Measurements from ENCODE around the gene HERC2. TPM values are rescaled to one million over a fixed set of nuclear protein-coding genes. Genes with fewer than 3 reads are reported as not detected.
"Not testable (repeated sequence)": the region's sequence is repeated elsewhere in the genome, so short reads cannot be mapped to it uniquely, and the experiment has no call there.

The HERC2 gene
- total and polyA plus RNA-seq, 2 donors (not counting 3 experiments of a cell fraction or from before 2014, with no cell fraction given) = 46.1 to 83.9 TPM

DNA sequence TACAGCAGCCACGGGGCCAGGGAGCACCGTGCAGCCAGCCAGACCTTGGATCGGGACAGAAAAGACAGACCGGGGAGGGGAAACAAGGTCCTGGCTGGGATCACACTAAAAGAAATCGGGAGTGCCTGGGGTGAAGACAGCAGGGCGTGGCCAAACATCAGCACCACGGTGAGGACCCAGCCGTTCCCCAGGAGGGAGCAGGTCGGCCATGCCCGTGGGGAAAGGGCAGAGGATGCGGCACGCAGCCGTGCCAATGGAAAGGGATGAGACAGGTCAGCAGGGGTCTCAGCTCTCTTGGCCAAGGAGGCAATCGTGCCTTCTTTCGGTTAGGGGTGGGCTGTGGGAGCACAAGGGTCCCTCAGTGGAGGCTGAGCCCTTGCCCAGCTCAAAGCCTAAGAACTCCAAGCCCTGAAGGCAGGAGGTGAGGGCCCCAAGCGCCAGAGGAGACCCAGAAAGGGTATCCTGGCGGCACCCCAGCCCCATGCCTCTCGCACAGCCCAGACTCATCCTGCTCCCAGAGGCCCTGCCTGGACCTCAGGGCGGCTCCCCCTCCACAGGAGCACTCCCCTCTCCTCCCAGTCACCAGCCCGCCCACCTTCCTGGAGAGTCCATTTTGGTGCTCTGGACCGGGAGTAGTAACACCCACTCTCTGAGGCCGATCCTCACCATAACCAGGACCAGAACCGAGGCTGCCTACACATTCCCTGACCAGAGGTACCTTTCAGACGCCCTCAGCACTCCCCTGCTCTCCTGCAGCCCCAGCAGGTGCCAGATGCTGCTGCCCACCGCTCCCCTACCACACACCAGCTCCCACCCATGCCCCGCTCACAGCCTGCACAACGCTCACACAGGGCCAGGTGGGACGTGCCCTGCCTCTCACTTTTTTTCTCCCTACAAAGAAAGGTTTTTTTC is 199.7 kb downstream of the HERC2 start:
- no peak overlapping the region for H2AFZ ChIP-seq (ENCODE audit: low read depth, low read length)
- BruUV-seq (replicated peaks) = no TSS peak
- no peak for TF ChIP-seq FOS (IDR thresholded peaks at IDR 0.05; ENCODE audit: borderline replicate concordance, insufficient read depth, low read length)
- dilution Hi-C loops (cut with MboI; ENCODE audit: extremely low pct_ligation_motif_present, low sequenced_read_pairs) = no loop called here
- H3K9ac ChIP-seq (replicated peaks; ENCODE audit: extremely low read depth, insufficient read depth, low read length) = no peak overlapping the region
- H3K4me1 ChIP-seq (ENCODE audit: control insufficient read depth, extremely low read depth, insufficient read depth, low read length) = no peaks in the 10 kb centered on the region
- H3K4me2 ChIP-seq (ENCODE audit: insufficient read depth, low read length) = no peak overlapping the region
- no peak for DNase-seq (ENCODE audit: low read depth, low spot score)
- H3K4me3 ChIP-seq (replicated peaks in 1 of 3; ENCODE audit: insufficient read depth in 1 of 3, low read depth in 1 of 3, low read length in 3 of 3) = no peak overlapping the region
- no peaks in the 10 kb centered on the region for H3K9me1 ChIP-seq (replicated peaks; ENCODE audit: control insufficient read depth, extremely low read depth, insufficient read depth, low read length)
- peaks cover 2 to 44% of the 10 kb centered on the region in 2 experiments for H3K36me3 ChIP-seq (ENCODE audit: control insufficient read depth in 2 of 2, extremely low read depth in 1 of 2, insufficient read depth in 2 of 2, low read length in 2 of 2)
- CTCF ChIA-PET = no interaction called here
- H3K79me2 ChIP-seq (ENCODE audit: control insufficient read depth, insufficient read depth, low read length) = no peaks in the 10 kb centered on the region
- no peak overlapping the region for H3K27ac ChIP-seq (ENCODE audit: insufficient read depth, low read depth, low read length)
- no peak for FAIRE-seq
- peaks cover 2% of the 10 kb centered on the region for H4K20me1 ChIP-seq (replicated peaks; ENCODE audit: control insufficient read depth, extremely low read depth, insufficient read depth, low read length)
- no peaks in the 10 kb centered on the region for H3K27me3 ChIP-seq (ENCODE audit: control insufficient read depth in 2 of 2, insufficient read depth in 2 of 2, low read length in 2 of 2)
- intact Hi-C loops (cut with micrococcal nuclease) = no loop called here
- no peaks in the 10 kb centered on the region for H3K9me3 ChIP-seq (replicated peaks; ENCODE audit: control insufficient read depth, insufficient read depth, low read length)
- POLR2A ChIA-PET = no interaction called here

DNA sequence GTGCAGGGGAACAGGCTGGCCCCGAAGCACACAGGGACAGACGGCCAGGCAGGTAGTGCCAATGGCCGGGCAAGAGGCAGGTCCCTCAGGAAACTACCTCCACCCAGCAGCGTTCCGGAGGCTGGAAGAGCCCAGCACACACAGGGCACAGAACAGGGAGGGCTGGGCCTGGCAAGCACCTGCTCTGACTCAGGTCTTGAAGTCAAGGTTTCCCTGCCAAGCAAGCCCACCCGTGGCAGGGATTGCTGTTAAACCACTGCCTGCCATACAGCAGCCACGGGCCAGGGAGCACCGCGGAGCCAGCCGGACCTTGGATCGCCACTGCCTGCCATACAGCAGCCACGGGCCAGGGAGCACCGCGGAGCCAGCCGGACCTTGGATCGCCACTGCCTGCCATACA is 200.4 kb downstream of the HERC2 start:
- H3K79me2 ChIP-seq (ENCODE audit: control insufficient read depth, insufficient read depth, low read length); CTCF ChIA-PET; H3K9me3 ChIP-seq (replicated peaks; ENCODE audit: control insufficient read depth, insufficient read depth, low read length); DNase-seq (ENCODE audit: low read depth, low spot score); dilution Hi-C loops (cut with MboI; ENCODE audit: extremely low pct_ligation_motif_present, low sequenced_read_pairs); H3K27me3 ChIP-seq (ENCODE audit: control insufficient read depth in 2 of 2, insufficient read depth in 2 of 2, low read length in 2 of 2); H2AFZ ChIP-seq (ENCODE audit: low read depth, low read length); H3K27ac ChIP-seq (ENCODE audit: insufficient read depth, low read depth, low read length); BruUV-seq (replicated peaks); H3K9me1 ChIP-seq (replicated peaks; ENCODE audit: control insufficient read depth, extremely low read depth, insufficient read depth, low read length); H3K9ac ChIP-seq (replicated peaks; ENCODE audit: extremely low read depth, insufficient read depth, low read length); intact Hi-C loops (cut with micrococcal nuclease); FAIRE-seq; H4K20me1 ChIP-seq (replicated peaks; ENCODE audit: control insufficient read depth, extremely low read depth, insufficient read depth, low read length); H3K4me2 ChIP-seq (ENCODE audit: insufficient read depth, low read length); H3K4me3 ChIP-seq (replicated peaks in 1 of 3; ENCODE audit: insufficient read depth in 1 of 3, low read depth in 1 of 3, low read length in 3 of 3); H3K4me1 ChIP-seq (ENCODE audit: control insufficient read depth, extremely low read depth, insufficient read depth, low read length); POLR2A ChIA-PET: not testable (repeated sequence)
- peaks cover 2 to 46% of the 10 kb centered on the region in 2 experiments for H3K36me3 ChIP-seq (ENCODE audit: control insufficient read depth in 2 of 2, extremely low read depth in 1 of 2, insufficient read depth in 2 of 2, low read length in 2 of 2)
